HepG2 (cell line): ENCODE measurements around the gene CEP43. TPM values are rescaled to one million over a fixed set of nuclear protein-coding genes. Genes with fewer than 3 reads are reported as not detected.

Source experiments
- NFIC ChIP-seq: IDR thresholded peaks from 2 replicates; pipeline ENCODE4 v1.6.1; 2012; ENCODE audit warnings: mild to moderate bottlenecking, low read length, inconsistent platforms
- NR2F6 ChIP-seq, 2 experiments: IDR thresholded peaks; 2 replicates each; pipeline ENCODE4 v1.6.1; 2016; ENCODE audit warnings: antibody characterized with exemption in 1 of 2, mild to moderate bottlenecking in 1 of 2
- SMARCC2 ChIP-seq: fragments of 450-650 bp; IDR thresholded peaks from 2 replicates; pipeline ENCODE4 v1.6.1; 2017; ENCODE audit warnings: antibody characterized with exemption, mild to moderate bottlenecking
- ZBTB4 ChIP-seq: sonication (generic); formaldehyde crosslinking; IDR thresholded peaks from 2 replicates; pipeline ENCODE4 v1.4.0; 2020; ENCODE audit warnings: missing genetic modification reagents, mild to moderate bottlenecking, borderline replicate concordance
- ZFP36 ChIP-seq: fragments of 150-350 bp; IDR thresholded peaks from 2 replicates; pipeline ENCODE4 v1.6.1; 2018; ENCODE audit warnings: borderline replicate concordance, low read length, low read depth; ENCODE audit not compliant: partially characterized antibody
- ZHX1 ChIP-seq: sonication (generic); formaldehyde crosslinking; IDR thresholded peaks from 2 replicates; pipeline ENCODE4 v1.8.1; 2022; ENCODE audit warnings: low read depth, mild to moderate bottlenecking, missing genetic modification reagents
- ZNF33B ChIP-seq: sonication (generic); formaldehyde crosslinking; IDR thresholded peaks from 2 replicates; pipeline ENCODE4 v1.5.1; 2020; ENCODE audit warnings: mild to moderate bottlenecking, missing genetic modification reagents
- ZNF703 ChIP-seq: sonication (generic); formaldehyde crosslinking; IDR thresholded peaks from 2 replicates; pipeline ENCODE4 v1.5.1; 2020; ENCODE audit warnings: missing genetic modification reagents, mild to moderate bottlenecking, moderate library complexity, borderline replicate concordance
- ZNF788 ChIP-seq: sonication (generic); formaldehyde crosslinking; IDR thresholded peaks from 2 replicates; pipeline ENCODE4 v1.5.0; 2020; ENCODE audit warnings: mild to moderate bottlenecking, missing genetic modification reagents, borderline replicate concordance
- ZNF878 ChIP-seq: sonication (generic); formaldehyde crosslinking; IDR thresholded peaks from 2 replicates; pipeline ENCODE4 v1.8.1; 2023; ENCODE audit warnings: mild to moderate bottlenecking, missing genetic modification reagents, moderate library complexity
- polyA plus RNA-seq, 8 experiments: library from polyadenylated mRNA; depleted of rRNA in 3 of 8; stranded (reverse) in 7 of 8; unstranded in 1 of 8; fragments of >200 nt; fragmentation: Illumina TruSeq in 4 of 8; extraction: Trizol in 4 of 8; gene quantifications; 2 replicates each; pipeline versions ENCODE4 v1.2.1 to v1.2.3, GENCODE V29; 2011 to 2016; ENCODE audit warnings: low read depth in 4 of 8, missing spikeins in 1 of 8, mixed read lengths in 1 of 8; ENCODE audit not compliant: insufficient read depth in 1 of 8
- total RNA-seq, 5 experiments: library from RNA; depleted of rRNA; stranded (reverse); fragments of >200 nt; fragmentation: Illumina TruSeq; extraction: Trizol; gene quantifications; 2 replicates each; pipeline ENCODE4 v1.2.3, GENCODE V29; 2016; ENCODE audit warnings: low read depth in 1 of 5
- TF ChIP-seq, protein P1 (sequence below): sonication (generic); formaldehyde crosslinking; IDR thresholded peaks from 2 replicates; pipeline ENCODE4 v1.4.0; 2020; ENCODE audit warnings: missing genetic modification reagents, borderline replicate concordance
- TF ChIP-seq, protein P2 (sequence below): sonication (generic); formaldehyde crosslinking; IDR thresholded peaks from 2 replicates; pipeline ENCODE4 v1.9.0; 2021; ENCODE audit warnings: mild to moderate bottlenecking, missing genetic modification reagents

Gene CEP43
- total and polyA plus RNA-seq, 2 of the 13 experiments (the other 11 are each of a cell fraction or from before 2014, with no cell fraction given): 29.3 to 73.9 TPM

- TF ChIP-seq ZNF33B: no peak
- TF ChIP-seq, protein P1, sequence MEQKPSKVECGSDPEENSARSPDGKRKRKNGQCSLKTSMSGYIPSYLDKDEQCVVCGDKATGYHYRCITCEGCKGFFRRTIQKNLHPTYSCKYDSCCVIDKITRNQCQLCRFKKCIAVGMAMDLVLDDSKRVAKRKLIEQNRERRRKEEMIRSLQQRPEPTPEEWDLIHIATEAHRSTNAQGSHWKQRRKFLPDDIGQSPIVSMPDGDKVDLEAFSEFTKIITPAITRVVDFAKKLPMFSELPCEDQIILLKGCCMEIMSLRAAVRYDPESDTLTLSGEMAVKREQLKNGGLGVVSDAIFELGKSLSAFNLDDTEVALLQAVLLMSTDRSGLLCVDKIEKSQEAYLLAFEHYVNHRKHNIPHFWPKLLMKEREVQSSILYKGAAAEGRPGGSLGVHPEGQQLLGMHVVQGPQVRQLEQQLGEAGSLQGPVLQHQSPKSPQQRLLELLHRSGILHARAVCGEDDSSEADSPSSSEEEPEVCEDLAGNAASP: no peak
- no peak for TF ChIP-seq ZNF788
- no peak for TF ChIP-seq ZNF703
- TF ChIP-seq, protein P2, sequence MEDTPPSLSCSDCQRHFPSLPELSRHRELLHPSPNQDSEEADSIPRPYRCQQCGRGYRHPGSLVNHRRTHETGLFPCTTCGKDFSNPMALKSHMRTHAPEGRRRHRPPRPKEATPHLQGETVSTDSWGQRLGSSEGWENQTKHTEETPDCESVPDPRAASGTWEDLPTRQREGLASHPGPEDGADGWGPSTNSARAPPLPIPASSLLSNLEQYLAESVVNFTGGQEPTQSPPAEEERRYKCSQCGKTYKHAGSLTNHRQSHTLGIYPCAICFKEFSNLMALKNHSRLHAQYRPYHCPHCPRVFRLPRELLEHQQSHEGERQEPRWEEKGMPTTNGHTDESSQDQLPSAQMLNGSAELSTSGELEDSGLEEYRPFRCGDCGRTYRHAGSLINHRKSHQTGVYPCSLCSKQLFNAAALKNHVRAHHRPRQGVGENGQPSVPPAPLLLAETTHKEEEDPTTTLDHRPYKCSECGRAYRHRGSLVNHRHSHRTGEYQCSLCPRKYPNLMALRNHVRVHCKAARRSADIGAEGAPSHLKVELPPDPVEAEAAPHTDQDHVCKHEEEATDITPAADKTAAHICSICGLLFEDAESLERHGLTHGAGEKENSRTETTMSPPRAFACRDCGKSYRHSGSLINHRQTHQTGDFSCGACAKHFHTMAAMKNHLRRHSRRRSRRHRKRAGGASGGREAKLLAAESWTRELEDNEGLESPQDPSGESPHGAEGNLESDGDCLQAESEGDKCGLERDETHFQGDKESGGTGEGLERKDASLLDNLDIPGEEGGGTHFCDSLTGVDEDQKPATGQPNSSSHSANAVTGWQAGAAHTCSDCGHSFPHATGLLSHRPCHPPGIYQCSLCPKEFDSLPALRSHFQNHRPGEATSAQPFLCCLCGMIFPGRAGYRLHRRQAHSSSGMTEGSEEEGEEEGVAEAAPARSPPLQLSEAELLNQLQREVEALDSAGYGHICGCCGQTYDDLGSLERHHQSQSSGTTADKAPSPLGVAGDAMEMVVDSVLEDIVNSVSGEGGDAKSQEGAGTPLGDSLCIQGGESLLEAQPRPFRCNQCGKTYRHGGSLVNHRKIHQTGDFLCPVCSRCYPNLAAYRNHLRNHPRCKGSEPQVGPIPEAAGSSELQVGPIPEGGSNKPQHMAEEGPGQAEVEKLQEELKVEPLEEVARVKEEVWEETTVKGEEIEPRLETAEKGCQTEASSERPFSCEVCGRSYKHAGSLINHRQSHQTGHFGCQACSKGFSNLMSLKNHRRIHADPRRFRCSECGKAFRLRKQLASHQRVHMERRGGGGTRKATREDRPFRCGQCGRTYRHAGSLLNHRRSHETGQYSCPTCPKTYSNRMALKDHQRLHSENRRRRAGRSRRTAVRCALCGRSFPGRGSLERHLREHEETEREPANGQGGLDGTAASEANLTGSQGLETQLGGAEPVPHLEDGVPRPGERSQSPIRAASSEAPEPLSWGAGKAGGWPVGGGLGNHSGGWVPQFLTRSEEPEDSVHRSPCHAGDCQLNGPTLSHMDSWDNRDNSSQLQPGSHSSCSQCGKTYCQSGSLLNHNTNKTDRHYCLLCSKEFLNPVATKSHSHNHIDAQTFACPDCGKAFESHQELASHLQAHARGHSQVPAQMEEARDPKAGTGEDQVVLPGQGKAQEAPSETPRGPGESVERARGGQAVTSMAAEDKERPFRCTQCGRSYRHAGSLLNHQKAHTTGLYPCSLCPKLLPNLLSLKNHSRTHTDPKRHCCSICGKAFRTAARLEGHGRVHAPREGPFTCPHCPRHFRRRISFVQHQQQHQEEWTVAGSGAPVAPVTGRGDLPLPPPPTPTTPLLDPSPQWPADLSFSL (CRISPR knock-in tag): no peak
- TF ChIP-seq SMARCC2: no peak
- no peak for TF ChIP-seq ZHX1 (CRISPR knock-in tag)
- TF ChIP-seq ZFP36: no peak
- TF ChIP-seq ZBTB4: no peak
- TF ChIP-seq ZNF878 (CRISPR knock-in tag): peak; percentile 25; the same call in 1 of the 2 replicates
- 0 out of 2 replicates have a peak, but pooled peaks have one; percentile 41 for TF ChIP-seq NFIC
- no peak for TF ChIP-seq NR2F6 (IDR thresholded peaks at IDR 0.05)
- TF ChIP-seq NR2F6 (CRISPR knock-in tag; IDR thresholded peaks at IDR 0.05): no peak
Observed at GRCh38 chr6:166957805-166958076, 41.5 kb upstream of the CEP43 start (continued).
